Activated T-cell treated with anti-CD3 and anti-CD28 coated beads, Interleukin-2, amount 50 U/mL, for 24 hours (primary cell): ENCODE measurements around the gene FEM1B.
"Not testable (repeated sequence)": the region's sequence is repeated elsewhere in the genome, so short reads cannot be mapped to it uniquely, and the experiment has no call there.

Source experiments
- DNase-seq: peaks from one replicate; pipeline ENCODE4 v3.0.0-alpha.2; 2020
- H3K27ac Mint-ChIP-seq: 2 replicates; pipeline ENCODE4 v1.8.0; 2020; ENCODE audit warnings: mild to moderate bottlenecking, mixed read lengths
- H3K27me3 Mint-ChIP-seq: 2 replicates; pipeline ENCODE4 v1.8.0; 2020; ENCODE audit warnings: mixed read lengths
- H3K36me3 Mint-ChIP-seq: 2 replicates; pipeline ENCODE4 v1.8.0; 2020; ENCODE audit warnings: low read depth, mixed read lengths
- H3K4me1 Mint-ChIP-seq: 2 replicates; pipeline ENCODE4 v1.8.0; 2020; ENCODE audit warnings: low read depth, mixed read lengths
- H3K4me3 Mint-ChIP-seq: 2 replicates; pipeline ENCODE4 v1.8.0; 2020; ENCODE audit warnings: mild to moderate bottlenecking, moderate library complexity, mixed read lengths
- H3K9me3 Mint-ChIP-seq: 2 replicates; pipeline ENCODE4 v1.8.0; 2020; ENCODE audit warnings: mixed read lengths

Gene FEM1B

DNA sequence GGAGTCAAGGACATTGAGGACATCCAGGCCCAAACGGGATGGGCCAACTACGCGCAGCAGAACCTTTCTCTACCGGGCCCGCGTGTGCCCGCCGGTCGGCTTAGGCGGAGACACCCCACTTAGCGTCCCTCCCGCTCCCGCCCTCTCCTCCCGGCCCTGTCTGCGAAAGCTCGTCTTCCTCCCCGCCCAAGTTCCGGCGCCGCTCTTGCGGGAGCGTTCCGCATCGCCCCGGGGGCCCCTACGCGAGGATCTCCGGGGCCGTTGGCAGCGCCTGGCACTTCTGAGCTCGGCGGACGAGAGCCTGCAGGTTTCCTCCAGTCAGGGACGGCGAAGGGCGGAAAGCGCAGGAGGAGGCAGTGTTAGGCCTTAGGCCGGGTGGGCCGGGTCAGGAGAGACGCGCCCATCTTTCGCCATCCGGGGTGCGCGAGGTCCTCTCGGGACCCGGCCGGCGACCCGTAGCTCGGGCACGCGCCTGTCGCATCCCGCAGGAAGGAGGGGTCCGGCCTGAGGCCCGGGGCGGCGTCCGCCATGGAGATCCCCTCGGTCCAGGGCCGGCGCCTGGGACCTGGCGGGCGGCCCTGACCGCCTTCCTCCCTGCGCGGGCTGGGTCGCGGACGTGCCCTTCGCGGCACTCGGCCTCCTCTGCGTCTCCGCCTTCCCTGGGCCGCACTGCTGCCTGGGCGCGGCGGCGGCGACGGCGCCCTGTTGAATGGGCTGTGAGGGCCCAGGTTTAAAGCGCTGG lies at the start of gene FEM1B:
Gene FEM1B (plus strand): TSS at position 143 of the 742 bp plus-strand sequence. CDS start 673 bp downstream, outside the sequence.
- peak; percentile 94 for DNase-seq
- Mint-ChIP-seq H3K4me1 (peaks cover 53% of the 10 kb centered on the region), H3K27ac (peak within 1 kb of the TSS; percentile 99), H3K9me3 (no peaks in the 10 kb centered on the region), H3K27me3 (no peaks in the 10 kb centered on the region), H3K4me3 (peak within 1 kb of the TSS; percentile 95), H3K36me3 (peaks cover 43% of the 10 kb centered on the region)

DNA sequence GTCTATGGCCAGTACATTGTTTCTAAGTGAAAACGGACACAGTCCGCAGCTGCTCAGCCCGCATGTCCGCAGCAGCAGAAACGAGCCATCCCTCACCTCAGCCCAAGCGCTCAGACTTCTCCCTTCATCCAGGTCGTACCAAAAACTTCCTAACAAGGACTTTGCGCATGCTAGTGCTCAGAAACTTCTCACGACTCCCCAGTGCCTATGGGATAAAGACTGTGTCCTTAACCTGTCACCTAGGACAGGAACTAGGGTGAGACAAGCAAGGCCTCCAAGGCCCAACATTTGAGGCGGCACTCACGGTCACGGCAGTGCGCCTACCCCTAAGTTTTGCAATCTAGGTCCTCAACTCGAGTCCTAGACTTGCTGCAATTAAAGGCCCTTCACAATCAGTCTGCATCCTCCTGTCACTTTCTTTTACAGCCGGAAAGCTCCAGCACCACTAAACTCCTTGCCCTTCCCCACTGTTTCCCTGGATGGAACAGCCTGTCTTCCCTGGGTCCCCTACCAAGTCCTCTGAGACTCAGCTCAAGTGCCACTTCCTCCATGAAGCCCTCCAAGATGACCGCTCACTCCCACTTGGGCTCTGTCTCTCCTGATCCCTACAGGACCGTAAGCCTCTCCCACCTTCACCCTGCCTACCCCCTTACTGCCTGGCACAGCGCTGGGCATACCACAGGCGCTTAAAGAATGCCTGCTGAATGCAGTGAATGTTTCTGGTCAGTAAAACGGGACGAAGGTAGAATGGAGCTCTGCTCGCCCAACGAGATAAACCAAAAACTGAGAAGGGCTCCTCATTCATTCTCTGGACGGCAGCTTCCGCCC lies 49.2 kb upstream of the FEM1B start:
- peaks cover 47% of the 10 kb centered on the region for H3K4me1 Mint-ChIP-seq
- DNase-seq = no peak
- H3K27ac Mint-ChIP-seq = peak overlapping the region; percentile 91
- no peaks in the 10 kb centered on the region for H3K9me3 Mint-ChIP-seq
- H3K27me3 Mint-ChIP-seq = no peaks in the 10 kb centered on the region
- peaks cover 47% of the 10 kb centered on the region for H3K36me3 Mint-ChIP-seq
- peak overlapping the region; percentile 98 for H3K4me3 Mint-ChIP-seq

DNA sequence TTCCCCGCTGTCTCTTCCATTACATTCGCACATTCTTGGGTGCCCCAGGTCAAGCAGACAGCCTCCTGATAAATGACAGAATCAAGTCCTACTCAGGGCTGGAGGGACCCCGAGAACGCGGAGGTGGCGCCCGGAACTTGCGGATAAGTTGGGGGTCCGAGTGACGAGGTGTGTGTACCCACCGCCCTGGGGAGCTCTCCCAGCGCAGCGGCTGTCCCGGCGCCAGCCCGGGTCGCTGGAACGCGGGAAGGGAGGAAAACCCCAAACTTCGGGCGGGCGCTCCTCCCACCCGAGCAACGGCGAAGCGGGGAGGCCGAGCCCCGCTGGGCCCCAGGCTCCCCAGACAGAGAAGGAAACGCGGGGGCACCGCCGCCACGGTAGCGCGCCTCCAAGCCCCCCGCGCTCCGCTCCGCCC lies 48.6 kb upstream of the FEM1B start:
- Mint-ChIP-seq H3K27me3 (no peaks in the 10 kb centered on the region), H3K4me1 (peaks cover 47% of the 10 kb centered on the region), H3K9me3 (no peaks in the 10 kb centered on the region), H3K4me3 (peak overlapping the region; percentile 98), H3K36me3 (peaks cover 46% of the 10 kb centered on the region), H3K27ac (peak overlapping the region; percentile 91)
- no peak for DNase-seq

- H3K4me3 Mint-ChIP-seq = peak within 1 kb of the TSS; percentile 98
- H3K36me3 Mint-ChIP-seq = peaks cover 41% of the 10 kb centered on the region
- peaks cover 46% of the 10 kb centered on the region for H3K4me1 Mint-ChIP-seq
- H3K27me3 Mint-ChIP-seq = no peaks in the 10 kb centered on the region
- H3K9me3 Mint-ChIP-seq = no peaks in the 10 kb centered on the region
- H3K27ac Mint-ChIP-seq = peak within 1 kb of the TSS; percentile 97
- DNase-seq = peak; percentile 95
Observed at GRCh38 chr15:68229386-68230156, 48.0 kb upstream of the FEM1B start, which contains the start of gene CLN6. Gene CLN6, minus strand, starts transcription at chr15:68229728. Its CDS starts 144 bp downstream, at chr15:68229584.

GRCh38 chr15:68230157-68231100 lies 47.1 kb upstream of the FEM1B start:
- no peaks in the 10 kb centered on the region for H3K27me3 Mint-ChIP-seq
- H3K4me3 Mint-ChIP-seq = peak overlapping the region; percentile 98
- H3K36me3 Mint-ChIP-seq = peaks cover 33% of the 10 kb centered on the region
- peak overlapping the region; percentile 97 for H3K27ac Mint-ChIP-seq
- no peaks in the 10 kb centered on the region for H3K9me3 Mint-ChIP-seq
- no peak for DNase-seq
- peaks cover 38% of the 10 kb centered on the region for H3K4me1 Mint-ChIP-seq

GRCh38 chr15:68231102-68231818 lies 46.3 kb upstream of the FEM1B start:
- Mint-ChIP-seq H3K36me3 (peaks cover 31% of the 10 kb centered on the region), H3K4me1 (peaks cover 38% of the 10 kb centered on the region), H3K27ac (peak overlapping the region; percentile 45), H3K4me3 (peak overlapping the region; percentile 98), H3K27me3 (no peaks in the 10 kb centered on the region), H3K9me3 (no peaks in the 10 kb centered on the region)
- no peak for DNase-seq

DNA sequence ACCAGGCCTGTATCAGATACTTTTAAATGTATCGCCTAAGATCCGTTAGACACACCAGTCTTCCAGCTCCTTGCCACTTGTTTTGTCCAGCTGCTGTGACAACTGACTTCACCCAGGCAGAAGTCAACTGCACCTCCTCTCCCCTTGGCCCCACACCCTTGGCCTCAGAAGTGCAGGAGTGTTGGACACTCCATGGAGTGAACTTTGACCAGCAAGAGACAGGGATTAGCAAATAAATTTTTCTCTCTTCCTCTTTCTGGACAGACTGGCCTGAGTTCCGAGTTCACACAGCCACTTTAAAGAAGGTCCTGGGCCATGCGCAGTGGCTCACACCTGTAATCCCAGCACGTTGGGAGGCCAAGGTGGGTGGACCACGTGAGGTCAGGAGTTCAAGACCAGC lies 45.1 kb upstream of the FEM1B start:
- Mint-ChIP-seq H3K27me3 (no peaks in the 10 kb centered on the region), H3K9me3 (no peaks in the 10 kb centered on the region), H3K36me3 (peaks cover 20% of the 10 kb centered on the region), H3K27ac (no peak overlapping the region), H3K4me3 (no peak overlapping the region), H3K4me1 (peaks cover 31% of the 10 kb centered on the region)
- DNase-seq = no peak

- Mint-ChIP-seq H3K36me3 (peaks cover 15% of the 10 kb centered on the region), H3K27me3 (no peaks in the 10 kb centered on the region), H3K4me1 (peaks cover 26% of the 10 kb centered on the region), H3K4me3 (no peak overlapping the region), H3K27ac (no peak overlapping the region), H3K9me3 (no peaks in the 10 kb centered on the region)
- DNase-seq = no peak
Observed at GRCh38 chr15:68232937-68233336, 44.6 kb upstream of the FEM1B start.

GRCh38 chr15:68234060-68234459 lies 43.5 kb upstream of the FEM1B start:
- H3K27ac Mint-ChIP-seq = no peak overlapping the region
- peaks cover 18% of the 10 kb centered on the region for H3K4me1 Mint-ChIP-seq
- H3K4me3 Mint-ChIP-seq = no peak overlapping the region

DNA sequence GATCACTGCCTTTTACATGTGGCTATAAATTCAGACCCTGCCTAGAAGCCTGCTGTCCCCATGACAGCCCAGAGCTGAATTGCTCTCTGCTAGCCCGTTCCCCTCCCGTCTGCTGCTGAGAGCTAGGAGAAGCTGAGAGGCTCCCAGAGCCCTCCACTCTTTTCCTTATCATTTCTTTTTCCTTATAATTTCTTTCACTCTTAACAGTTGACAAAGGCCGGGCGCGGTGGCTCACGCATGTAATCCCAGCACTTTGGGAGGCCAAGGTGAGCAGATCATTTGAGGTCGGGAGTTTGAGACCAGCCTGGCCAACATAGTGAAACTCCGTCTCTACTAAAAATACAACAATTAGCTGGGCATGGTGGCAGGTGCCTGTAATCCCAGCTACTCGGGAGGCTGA lies 43.0 kb upstream of the FEM1B start:
- peaks cover 18% of the 10 kb centered on the region for H3K4me1 Mint-ChIP-seq
- not testable (repeated sequence) for DNase-seq, H3K9me3 Mint-ChIP-seq, H3K27ac Mint-ChIP-seq, H3K4me3 Mint-ChIP-seq, H3K36me3 Mint-ChIP-seq, H3K27me3 Mint-ChIP-seq

More at GRCh38 chr15:68234060-68234459, 43.5 kb upstream of the FEM1B start:
- DNase-seq = no peak
- H3K36me3 Mint-ChIP-seq = peaks cover 5% of the 10 kb centered on the region
- no peaks in the 10 kb centered on the region for H3K27me3 Mint-ChIP-seq
- no peaks in the 10 kb centered on the region for H3K9me3 Mint-ChIP-seq

DNA sequence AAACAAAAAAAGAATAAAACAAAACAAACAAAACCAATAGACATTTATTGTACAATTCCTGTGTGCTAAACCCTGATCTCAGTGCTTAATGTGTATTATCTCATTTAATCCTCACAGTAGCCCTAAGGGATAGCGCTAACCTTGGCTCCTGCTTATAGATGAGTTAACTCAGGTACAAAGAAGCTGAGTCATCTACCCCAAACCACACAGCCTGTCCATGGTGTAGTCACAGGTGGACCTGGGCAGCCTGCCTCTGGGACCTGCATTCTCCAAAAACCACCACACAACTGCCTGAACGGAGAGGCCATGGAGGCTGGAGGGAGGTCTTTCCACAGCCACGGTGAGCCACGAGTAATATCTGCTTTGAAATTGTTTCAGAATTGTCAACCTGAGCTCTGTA lies 42.5 kb upstream of the FEM1B start:
- Mint-ChIP-seq H3K27ac (no peak overlapping the region), H3K4me1 (peaks cover 14% of the 10 kb centered on the region), H3K27me3 (no peaks in the 10 kb centered on the region), H3K36me3 (peaks cover 1% of the 10 kb centered on the region), H3K4me3 (no peak overlapping the region), H3K9me3 (no peaks in the 10 kb centered on the region)
- no peak for DNase-seq

- Mint-ChIP-seq H3K9me3 (peaks cover 7% of the 10 kb centered on the region), H3K36me3 (no peaks in the 10 kb centered on the region), H3K27me3 (no peaks in the 10 kb centered on the region), H3K4me3 (no peak overlapping the region), H3K27ac (no peak overlapping the region), H3K4me1 (no peaks in the 10 kb centered on the region)
- DNase-seq = no peak
Observed at GRCh38 chr15:68239025-68239424, 38.5 kb upstream of the FEM1B start.
